Smooth muscle cell (in vitro differentiated cells): ENCODE data around the gene STARD5. TPM values are rescaled to one million over a fixed set of nuclear protein-coding genes. Genes with fewer than 3 reads are reported as not detected.

Experiments
- DNase-seq: peaks from one replicate; lab custom pipeline; 2025; ENCODE audit not compliant: unreplicated experiment; lab: John Stamatoyannopoulos, UW
- H2AFZ ChIP-seq: fragments of 200-600 bp; sonication (generic); 2 replicates; pipeline ENCODE4 v1.6.0; 2016; ENCODE audit warnings: antibody characterized with exemption, low read depth, mild to moderate bottlenecking
- H3F3A ChIP-seq: fragments of 200-600 bp; sonication (generic); 2 replicates; pipeline ENCODE4 v1.6.0; 2017; ENCODE audit warnings: antibody characterized with exemption, low read depth
- H3K27ac ChIP-seq: fragments of 200-600 bp; sonication (generic); 2 replicates; pipeline ENCODE4 v1.5.1; 2016; ENCODE audit warnings: low read depth, mild to moderate bottlenecking
- H3K27me3 ChIP-seq: fragments of 200-600 bp; sonication (generic); 2 replicates; pipeline ENCODE4 v1.6.1; 2016; ENCODE audit warnings: low read depth, mild to moderate bottlenecking
- H3K36me3 ChIP-seq: fragments of 200-600 bp; sonication (generic); 2 replicates; pipeline ENCODE4 v1.5.1; 2016; ENCODE audit warnings: low read depth
- H3K4me1 ChIP-seq: fragments of 200-600 bp; sonication (generic); 2 replicates; pipeline ENCODE4 v1.5.1; 2016; ENCODE audit warnings: low read depth
- H3K4me2 ChIP-seq: fragments of 200-600 bp; sonication (generic); 2 replicates; pipeline ENCODE4 v1.6.0; 2016; ENCODE audit warnings: mild to moderate bottlenecking
- H3K4me3 ChIP-seq: fragments of 200-600 bp; sonication (generic); 2 replicates; pipeline ENCODE4 v1.5.1; 2016; ENCODE audit warnings: mild to moderate bottlenecking
- H3K79me2 ChIP-seq: fragments of 200-600 bp; sonication (generic); 2 replicates; pipeline ENCODE4 v1.6.0; 2016; ENCODE audit warnings: low read depth, mild to moderate bottlenecking
- H3K9ac ChIP-seq: fragments of 200-600 bp; sonication (generic); 2 replicates; pipeline ENCODE4 v1.6.0; 2016; ENCODE audit warnings: low read depth
- H3K9me3 ChIP-seq: fragments of 200-600 bp; sonication (generic); replicated peaks from 2 replicates; pipeline ENCODE4 v1.5.1; 2016; ENCODE audit warnings: low read depth
- H4K20me1 ChIP-seq: fragments of 200-600 bp; sonication (generic); 2 replicates; pipeline ENCODE4 v1.6.0; 2016; ENCODE audit warnings: low read depth
- WGBS: methylation state at CpG from one replicate; pipeline ENCODE4 v1.1.7; 2016; ENCODE audit warnings: low lambda C conversion rate; 5-methylcytosine and 5-hydroxymethylcytosine counted together
- polyA plus RNA-seq: library from polyadenylated mRNA; unstranded; fragments of >200 nt; fragmentation: Nextera tagmentation; extraction: Ambion mirVana; gene quantifications from 2 replicates; pipeline ENCODE4 v1.2.1, GENCODE V29; 2016
- total RNA-seq: library from RNA; depleted of rRNA; stranded (reverse); fragments of >200 nt; gene quantifications from 2 replicates; pipeline ENCODE4 v1.2.3, GENCODE V29; 2014
- TF ChIP-seq, protein P1 (sequence below): fragments of 200-600 bp; sonication (generic); IDR thresholded peaks from 2 replicates; pipeline ENCODE4 v1.5.1; 2017; ENCODE audit warnings: borderline replicate concordance, mild to moderate bottlenecking, antibody characterized with exemption; ENCODE audit not compliant: insufficient read depth, poor library complexity, severe bottlenecking

The STARD5 gene
- total and polyA plus RNA-seq, 2 experiments from 2014 or later, result 1.6 to 6.2 TPM

DNA sequence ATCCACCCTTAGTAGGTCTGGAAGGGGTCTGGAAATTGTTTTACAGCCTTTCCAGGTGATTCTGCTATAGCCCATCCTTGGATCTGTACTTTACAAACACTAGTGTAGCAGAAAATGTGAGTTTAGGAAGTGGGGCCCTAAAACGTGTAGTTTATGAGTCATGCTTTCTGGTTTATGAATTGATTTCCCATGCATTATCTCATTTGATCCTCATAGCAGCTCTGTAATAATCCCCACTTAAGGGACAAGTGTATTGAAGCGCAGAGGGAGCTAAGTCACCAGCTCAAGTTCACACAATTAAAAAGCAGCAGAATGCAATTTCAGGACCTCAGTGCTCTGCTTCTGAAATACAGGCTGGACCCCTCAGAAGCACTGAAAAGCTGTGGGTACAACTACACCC is 22.7 kb upstream of the STARD5 start:
- Histone ChIP-seq H3K4me2 (no peak overlapping the region), H3K79me2 (no peaks in the 10 kb centered on the region), H3K27me3 (peaks cover 7% of the 10 kb centered on the region), H4K20me1 (no peaks in the 10 kb centered on the region), H3K4me1 (no peaks in the 10 kb centered on the region), H3K9me3 (no peaks in the 10 kb centered on the region), H3F3A (no peaks in the 10 kb centered on the region), H3K4me3 (no peak overlapping the region), H2AFZ (no peak overlapping the region), H3K27ac (no peak overlapping the region), H3K9ac (no peak overlapping the region), H3K36me3 (no peaks in the 10 kb centered on the region)
- TF ChIP-seq, protein P1, sequence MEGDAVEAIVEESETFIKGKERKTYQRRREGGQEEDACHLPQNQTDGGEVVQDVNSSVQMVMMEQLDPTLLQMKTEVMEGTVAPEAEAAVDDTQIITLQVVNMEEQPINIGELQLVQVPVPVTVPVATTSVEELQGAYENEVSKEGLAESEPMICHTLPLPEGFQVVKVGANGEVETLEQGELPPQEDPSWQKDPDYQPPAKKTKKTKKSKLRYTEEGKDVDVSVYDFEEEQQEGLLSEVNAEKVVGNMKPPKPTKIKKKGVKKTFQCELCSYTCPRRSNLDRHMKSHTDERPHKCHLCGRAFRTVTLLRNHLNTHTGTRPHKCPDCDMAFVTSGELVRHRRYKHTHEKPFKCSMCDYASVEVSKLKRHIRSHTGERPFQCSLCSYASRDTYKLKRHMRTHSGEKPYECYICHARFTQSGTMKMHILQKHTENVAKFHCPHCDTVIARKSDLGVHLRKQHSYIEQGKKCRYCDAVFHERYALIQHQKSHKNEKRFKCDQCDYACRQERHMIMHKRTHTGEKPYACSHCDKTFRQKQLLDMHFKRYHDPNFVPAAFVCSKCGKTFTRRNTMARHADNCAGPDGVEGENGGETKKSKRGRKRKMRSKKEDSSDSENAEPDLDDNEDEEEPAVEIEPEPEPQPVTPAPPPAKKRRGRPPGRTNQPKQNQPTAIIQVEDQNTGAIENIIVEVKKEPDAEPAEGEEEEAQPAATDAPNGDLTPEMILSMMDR, result no peak
- WGBS, result 52% methylated on average over 2 of the region's 2 CpGs
- DNase-seq, result no peak

DNA sequence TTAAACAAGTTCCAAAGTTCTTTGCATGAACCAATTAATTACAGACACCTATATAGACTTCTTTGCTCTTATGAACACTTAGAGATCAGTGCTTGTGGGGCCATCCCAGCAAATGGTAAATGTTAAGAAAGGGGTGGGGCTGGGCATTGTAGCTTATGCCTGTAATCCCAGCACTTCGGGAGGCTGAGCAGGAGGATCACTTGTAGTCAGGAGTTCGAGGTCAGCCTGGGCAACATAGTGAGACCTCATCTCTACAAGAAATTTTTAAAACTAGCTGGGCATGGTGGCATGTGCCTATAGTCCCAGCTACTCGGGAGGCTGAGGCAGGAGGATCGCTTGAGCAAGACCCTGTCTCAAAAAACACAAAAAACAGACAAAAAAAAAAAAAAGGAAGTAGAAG is 19.4 kb upstream of the STARD5 start:
- 90% methylated on average over 4 of the region's 4 CpGs for WGBS
- TF ChIP-seq, protein P1, result no peak
- no peaks in the 10 kb centered on the region for H3F3A ChIP-seq
- no peak overlapping the region for H3K4me3 ChIP-seq
- no peaks in the 10 kb centered on the region for H3K79me2 ChIP-seq
- no peak overlapping the region for H3K4me2 ChIP-seq
- H3K27me3 ChIP-seq, result peaks cover 3% of the 10 kb centered on the region
- H3K27ac ChIP-seq, result no peak overlapping the region
- no peaks in the 10 kb centered on the region for H3K36me3 ChIP-seq
- no peaks in the 10 kb centered on the region for H3K9me3 ChIP-seq
- no peak for DNase-seq
- no peaks in the 10 kb centered on the region for H3K4me1 ChIP-seq
- H2AFZ ChIP-seq, result no peak overlapping the region
- no peaks in the 10 kb centered on the region for H4K20me1 ChIP-seq
- no peak overlapping the region for H3K9ac ChIP-seq

DNA sequence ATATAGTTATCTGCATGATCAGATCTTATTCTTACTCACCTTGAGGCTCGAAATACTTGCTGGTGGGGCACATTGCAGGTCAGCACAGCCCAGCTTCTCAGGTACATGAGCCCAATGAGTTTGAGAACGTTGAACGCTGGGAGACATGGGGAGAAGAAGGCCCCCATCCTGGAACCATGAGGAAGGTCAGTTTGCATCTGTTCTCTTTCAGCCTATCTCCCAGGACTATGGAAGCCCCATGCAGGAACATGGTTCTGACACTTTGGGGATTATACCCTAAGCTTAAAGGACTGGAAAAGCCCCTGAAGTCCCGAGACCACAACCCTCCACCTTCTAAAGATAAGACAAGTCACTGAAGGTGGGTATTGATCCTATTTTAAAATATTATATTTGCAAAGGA is 17.4 kb upstream of the STARD5 start:
- DNase-seq, result no peak
- TF ChIP-seq, protein P1, result no peak
- Histone ChIP-seq H3K36me3 (no peaks in the 10 kb centered on the region), H2AFZ (no peak overlapping the region), H3K27ac (no peak overlapping the region), H3K9ac (no peak overlapping the region), H3K4me3 (no peak overlapping the region), H3K4me2 (no peak overlapping the region), H3K4me1 (no peaks in the 10 kb centered on the region), H3K27me3 (peaks cover 3% of the 10 kb centered on the region), H3K79me2 (no peaks in the 10 kb centered on the region), H3F3A (no peaks in the 10 kb centered on the region), H3K9me3 (no peaks in the 10 kb centered on the region), H4K20me1 (no peaks in the 10 kb centered on the region)
- WGBS, result 89% methylated on average over 4 of the region's 4 CpGs

DNA sequence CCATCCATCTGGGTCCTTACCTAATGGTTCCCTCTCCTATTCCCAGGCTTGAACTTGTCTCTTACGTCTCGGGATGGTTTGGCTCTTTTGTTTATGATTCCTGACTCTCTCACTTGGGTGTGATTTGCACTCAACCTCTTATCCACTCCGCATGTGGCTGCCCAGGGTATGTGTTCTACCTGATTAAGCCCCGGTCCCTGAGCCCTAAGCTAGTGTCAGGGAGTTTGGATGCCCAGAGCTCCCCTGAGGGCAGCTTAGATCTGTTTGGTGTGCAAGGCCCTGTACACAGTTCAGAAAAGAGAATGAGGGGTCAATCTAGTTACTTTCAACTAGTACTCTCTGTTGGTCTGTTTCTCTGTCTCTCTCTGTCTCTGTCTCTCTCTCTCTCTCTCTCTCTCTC is 15.9 kb upstream of the STARD5 start:
- TF ChIP-seq, protein P1, result no peak
- Histone ChIP-seq H3K36me3 (no peaks in the 10 kb centered on the region), H3K27ac (no peak overlapping the region), H3K79me2 (no peaks in the 10 kb centered on the region), H3K9ac (no peak overlapping the region), H2AFZ (no peak overlapping the region), H3K4me2 (no peak overlapping the region), H3K4me3 (no peak overlapping the region), H3K4me1 (no peaks in the 10 kb centered on the region), H3F3A (no peaks in the 10 kb centered on the region), H4K20me1 (no peaks in the 10 kb centered on the region), H3K9me3 (no peaks in the 10 kb centered on the region), H3K27me3 (no peaks in the 10 kb centered on the region)
- WGBS, result 82% methylated on average over 4 of the region's 4 CpGs
- DNase-seq, result no peak
